Erythroblast (primary cell): ENCODE measurements around the gene GNA12.

ENCODE experiments used
- GATA1 ChIP-seq: IDR thresholded peaks from 2 replicates; pipeline ENCODE4 v1.6.1; 2011; ENCODE audit warnings: low read depth, mild to moderate bottlenecking, control low read depth, low read length, moderate library complexity
- POLR2A ChIP-seq: IDR thresholded peaks from 2 replicates; pipeline ENCODE4 v1.6.1; 2011; ENCODE audit warnings: mild to moderate bottlenecking, low read length

DNA sequence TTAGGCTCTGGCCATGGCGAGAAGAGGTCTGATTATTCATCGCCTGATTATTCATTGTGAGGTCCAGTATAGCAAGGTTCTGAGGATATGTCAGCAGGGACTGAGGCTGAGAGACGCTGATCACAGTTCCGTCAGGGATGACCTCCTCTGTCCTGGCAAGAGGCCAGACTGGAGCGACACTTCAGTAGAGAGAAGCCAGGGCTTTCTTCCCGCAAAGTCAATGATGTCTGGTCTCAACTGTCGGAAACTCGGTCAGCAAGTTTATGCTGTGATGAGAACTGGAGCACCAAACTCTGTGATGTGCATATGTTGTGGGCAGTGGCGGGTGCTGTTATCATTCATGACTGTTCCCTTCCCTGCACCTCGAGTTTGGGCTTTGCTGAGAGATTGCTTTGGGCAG, 29.0 kb upstream of the GNA12 start:
- TF ChIP-seq POLR2A (no peak), GATA1 (no peak)
